Skeletal muscle satellite cell (primary cell): ENCODE data around the gene PDIA4.

Source experiments
- H3K27me3 ChIP-seq: 2 replicates; pipeline ENCODE4 v1.7.0; 2013; ENCODE audit warnings: low read length; ENCODE audit not compliant: control insufficient read depth, insufficient read depth
- H3K36me3 ChIP-seq: 2 replicates; pipeline ENCODE4 v1.7.0; 2013; ENCODE audit warnings: mild to moderate bottlenecking, control low read depth, low read length; ENCODE audit not compliant: insufficient read depth
- H3K4me1 ChIP-seq: 2 replicates; pipeline ENCODE4 v1.7.0; 2013; ENCODE audit warnings: low read length; ENCODE audit not compliant: control insufficient read depth, insufficient read depth
- H3K4me2 ChIP-seq: 2 replicates; pipeline ENCODE4 v1.7.0; 2013; ENCODE audit warnings: mild to moderate bottlenecking, low read length
- H3K4me3 ChIP-seq: 2 replicates; pipeline ENCODE4 v1.7.0; 2013; ENCODE audit warnings: low read length
- H3K9ac ChIP-seq: 2 replicates; pipeline ENCODE4 v1.7.0; 2013; ENCODE audit warnings: mild to moderate bottlenecking, low read depth, low read length, moderate library complexity
- H3K9me3 ChIP-seq: replicated peaks from 2 replicates; pipeline ENCODE4 v1.7.0; 2013; ENCODE audit warnings: mild to moderate bottlenecking, control low read depth, low read length

The PDIA4 gene

GRCh38 chr7:149010451-149010850 is 17.9 kb downstream of the PDIA4 start:
- Histone ChIP-seq H3K4me1 (no peaks in the 10 kb centered on the region), H3K36me3 (peaks cover 82% of the 10 kb centered on the region), H3K27me3 (no peaks in the 10 kb centered on the region)

GRCh38 chr7:149009527-149009926 is 18.8 kb downstream of the PDIA4 start:
- Histone ChIP-seq H3K4me3 (no peak overlapping the region), H3K9ac (no peak overlapping the region), H3K27me3 (no peaks in the 10 kb centered on the region), H3K36me3 (peaks cover 82% of the 10 kb centered on the region), H3K4me1 (no peaks in the 10 kb centered on the region), H3K4me2 (no peak overlapping the region), H3K9me3 (no peaks in the 10 kb centered on the region)

More at GRCh38 chr7:149010451-149010850, 17.9 kb downstream of the PDIA4 start:
- no peak overlapping the region for H3K4me3 ChIP-seq
- no peaks in the 10 kb centered on the region for H3K9me3 ChIP-seq
- no peak overlapping the region for H3K9ac ChIP-seq
- no peak overlapping the region for H3K4me2 ChIP-seq

GRCh38 chr7:149007611-149008010 is 20.7 kb downstream of the PDIA4 start:
- H3K9me3 ChIP-seq: no peaks in the 10 kb centered on the region
- no peaks in the 10 kb centered on the region for H3K4me1 ChIP-seq
- H3K4me3 ChIP-seq: no peak overlapping the region
- H3K36me3 ChIP-seq: peaks cover 82% of the 10 kb centered on the region
- no peak overlapping the region for H3K9ac ChIP-seq
- H3K4me2 ChIP-seq: no peak overlapping the region
- no peaks in the 10 kb centered on the region for H3K27me3 ChIP-seq

- Histone ChIP-seq H3K4me3 (no peak overlapping the region), H3K27me3 (no peaks in the 10 kb centered on the region), H3K9me3 (no peaks in the 10 kb centered on the region), H3K4me2 (no peak overlapping the region), H3K4me1 (no peaks in the 10 kb centered on the region), H3K9ac (no peak overlapping the region), H3K36me3 (peaks cover 78% of the 10 kb centered on the region)
Measured at GRCh38 chr7:149007146-149007545, 21.2 kb downstream of the PDIA4 start.

GRCh38 chr7:149006345-149006725 is 22.0 kb downstream of the PDIA4 start:
- H3K4me1 ChIP-seq: no peaks in the 10 kb centered on the region
- H3K9me3 ChIP-seq: no peaks in the 10 kb centered on the region
- peaks cover 76% of the 10 kb centered on the region for H3K36me3 ChIP-seq
- H3K27me3 ChIP-seq: no peaks in the 10 kb centered on the region
- no peak overlapping the region for H3K4me2 ChIP-seq
- H3K4me3 ChIP-seq: no peak overlapping the region
- no peak overlapping the region for H3K9ac ChIP-seq

GRCh38 chr7:149005427-149006344 is 22.6 kb downstream of the PDIA4 start:
- Histone ChIP-seq H3K4me1 (no peaks in the 10 kb centered on the region), H3K9me3 (no peaks in the 10 kb centered on the region), H3K27me3 (no peaks in the 10 kb centered on the region), H3K4me3 (no peak overlapping the region), H3K9ac (no peak overlapping the region), H3K4me2 (no peak overlapping the region), H3K36me3 (peaks cover 72% of the 10 kb centered on the region)

- no peak overlapping the region for H3K9ac ChIP-seq
- H3K27me3 ChIP-seq: no peaks in the 10 kb centered on the region
- H3K4me1 ChIP-seq: no peaks in the 10 kb centered on the region
- no peak overlapping the region for H3K4me3 ChIP-seq
- no peaks in the 10 kb centered on the region for H3K9me3 ChIP-seq
- peaks cover 65% of the 10 kb centered on the region for H3K36me3 ChIP-seq
- H3K4me2 ChIP-seq: no peak overlapping the region
Measured at GRCh38 chr7:149004405-149005370, 23.6 kb downstream of the PDIA4 start.

GRCh38 chr7:149003560-149004305 is 24.6 kb downstream of the PDIA4 start:
- H3K4me1 ChIP-seq: no peaks in the 10 kb centered on the region
- H3K4me3 ChIP-seq: no peak overlapping the region
- H3K9ac ChIP-seq: no peak overlapping the region
- peaks cover 59% of the 10 kb centered on the region for H3K36me3 ChIP-seq
- H3K4me2 ChIP-seq: no peak overlapping the region
- no peaks in the 10 kb centered on the region for H3K27me3 ChIP-seq
- no peaks in the 10 kb centered on the region for H3K9me3 ChIP-seq

GRCh38 chr7:149003018-149003417 is 25.3 kb downstream of the PDIA4 start:
- no peak overlapping the region for H3K4me3 ChIP-seq
- H3K9ac ChIP-seq: no peak overlapping the region
- no peaks in the 10 kb centered on the region for H3K4me1 ChIP-seq
- H3K36me3 ChIP-seq: peaks cover 56% of the 10 kb centered on the region
- H3K4me2 ChIP-seq: no peak overlapping the region
- no peaks in the 10 kb centered on the region for H3K9me3 ChIP-seq
- H3K27me3 ChIP-seq: no peaks in the 10 kb centered on the region

- Histone ChIP-seq H3K4me1 (no peaks in the 10 kb centered on the region), H3K36me3 (peaks cover 52% of the 10 kb centered on the region), H3K27me3 (no peaks in the 10 kb centered on the region), H3K9me3 (no peaks in the 10 kb centered on the region), H3K9ac (no peak overlapping the region), H3K4me3 (no peak overlapping the region), H3K4me2 (no peak overlapping the region)
Measured at GRCh38 chr7:149002604-149003003, 25.7 kb downstream of the PDIA4 start.
